HG03095 (cell line): ENCODE data around the gene MYT1.
"Not testable (repeated sequence)": the region's sequence is repeated elsewhere in the genome, so short reads cannot be mapped to it uniquely, and the experiment has no call there.

Source experiments
- ATAC-seq: cut with Tn5 transposase; IDR thresholded peaks from one replicate; pipeline ENCODE4 v1.9.1; 2021; ENCODE audit warnings: moderate library complexity; ENCODE audit not compliant: unreplicated experiment

Gene MYT1

GRCh38 chr20:64166721-64167615 is 2.7 kb downstream of the MYT1 start:
- ATAC-seq = no peak

DNA sequence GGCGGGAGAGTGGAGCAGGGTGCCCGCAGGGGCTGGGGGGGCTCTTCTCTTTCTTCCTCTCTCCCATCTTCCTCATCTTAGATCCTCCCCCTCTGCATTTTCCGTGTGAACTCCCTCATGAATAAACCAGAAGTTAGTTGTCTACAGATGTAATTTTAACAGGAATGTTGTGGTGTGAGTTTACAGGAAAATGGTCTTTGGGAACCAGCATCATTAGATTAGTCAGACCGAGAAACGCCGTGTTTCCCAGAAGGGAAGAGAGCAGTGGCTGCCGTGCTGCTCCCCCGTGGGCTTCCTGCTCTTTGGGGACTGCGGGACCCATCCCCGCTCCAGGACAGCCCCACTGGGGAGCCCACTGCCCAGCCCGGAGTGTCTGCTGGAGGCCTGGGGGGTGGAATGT is 3.4 kb downstream of the MYT1 start:
- ATAC-seq = no peak

DNA sequence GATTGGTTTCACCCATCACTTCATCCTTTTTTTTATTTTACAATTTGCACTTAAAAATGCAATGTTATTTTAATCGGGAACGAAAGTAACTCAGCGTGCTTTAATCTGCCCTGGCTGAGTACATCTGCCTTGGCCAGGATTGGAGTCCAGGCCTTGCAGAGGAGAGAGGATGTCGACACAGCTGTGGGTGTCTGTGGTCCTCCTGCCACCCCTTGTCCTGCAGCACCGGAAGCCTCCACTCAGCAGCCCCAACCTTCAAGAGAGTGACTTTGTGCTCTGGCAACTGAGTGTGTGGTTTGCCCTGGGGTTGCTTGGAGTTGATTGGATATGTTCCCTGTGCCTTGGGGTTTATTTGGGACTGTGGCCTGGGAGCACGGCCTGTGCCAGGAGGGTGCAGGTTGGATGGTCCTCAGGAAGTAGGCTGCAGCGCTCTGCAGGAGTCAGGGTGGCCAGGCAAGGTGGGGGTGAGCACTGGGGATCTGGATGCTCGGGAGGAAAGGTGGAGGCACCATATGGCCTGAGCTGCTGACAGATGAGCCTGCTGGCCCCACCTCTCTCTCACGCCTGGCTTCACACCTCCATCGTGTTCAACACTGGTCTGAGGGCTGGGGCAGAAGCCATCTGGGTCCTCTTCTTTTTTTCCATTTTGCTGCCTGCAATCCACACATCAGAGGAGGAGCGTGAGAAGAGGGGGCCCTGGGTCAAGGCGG is 4.3 kb downstream of the MYT1 start:
- ATAC-seq = no peak

DNA sequence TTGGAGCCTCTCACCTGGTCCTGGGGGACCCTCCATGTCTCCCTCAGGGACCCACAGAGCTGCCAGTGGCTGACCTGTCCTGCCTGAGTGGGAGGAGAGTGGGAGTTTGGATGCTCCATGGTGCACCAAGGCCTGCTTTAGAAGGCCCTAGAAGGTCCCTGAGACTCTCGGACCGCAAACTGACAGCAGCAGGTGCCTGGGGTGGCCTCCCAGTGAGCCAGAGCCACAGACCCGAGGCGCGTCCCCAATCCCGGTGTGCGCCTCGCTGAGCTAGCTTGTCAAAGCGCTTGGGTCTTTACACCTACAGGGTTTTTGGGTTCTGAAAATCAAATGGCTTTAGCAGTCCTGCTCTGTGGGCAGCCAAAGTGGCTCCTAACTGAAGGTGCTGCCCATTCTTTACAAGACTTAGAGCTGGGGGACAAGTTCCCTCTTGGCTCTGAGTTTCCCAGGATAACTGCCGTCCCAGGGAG is 4.9 kb downstream of the MYT1 start:
- no peak for ATAC-seq

DNA sequence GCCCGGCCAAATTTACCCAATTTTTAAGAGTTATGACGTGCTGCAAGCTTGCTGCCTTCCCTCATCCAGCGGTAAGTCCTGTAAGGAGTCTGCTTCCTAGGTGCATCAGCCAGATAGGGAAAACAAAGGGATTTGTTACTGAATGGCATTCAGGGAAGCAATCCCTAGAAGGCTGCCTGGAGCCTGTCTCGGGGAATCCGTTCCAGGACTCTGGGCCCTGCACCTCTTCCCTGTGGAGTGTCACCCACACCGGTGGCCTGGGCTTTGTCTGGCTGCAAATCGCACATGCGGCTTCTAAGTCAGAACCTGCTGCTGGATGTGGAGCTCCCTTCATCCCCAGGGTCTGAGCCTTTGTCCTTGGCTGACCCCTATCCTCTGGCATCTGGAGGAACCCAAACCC is 7.0 kb downstream of the MYT1 start:
- ATAC-seq = no peak

GRCh38 chr20:64173116-64173515 is 8.9 kb downstream of the MYT1 start:
- no peak for ATAC-seq

DNA sequence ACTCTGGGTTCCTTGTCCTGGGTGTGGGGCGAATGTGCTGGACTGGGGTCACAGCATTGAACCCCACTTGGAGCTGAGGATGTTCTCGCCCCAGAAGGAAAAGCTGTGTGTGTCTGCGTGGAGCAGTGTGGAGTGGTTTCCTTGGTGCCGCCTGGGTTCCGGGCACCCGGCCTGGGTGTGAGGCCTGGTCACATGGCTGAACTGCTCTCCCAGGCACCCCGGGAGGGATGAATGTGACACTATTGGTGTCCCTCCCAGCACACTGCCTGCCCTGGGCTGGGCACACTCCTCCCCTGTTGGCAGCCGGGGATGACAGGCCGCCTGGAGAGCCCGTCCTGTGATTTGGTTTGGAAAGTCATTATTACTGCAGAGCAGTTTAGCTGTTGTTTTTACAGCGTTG is 12.3 kb downstream of the MYT1 start:
- ATAC-seq = no peak

GRCh38 chr20:64176971-64177370 is 12.7 kb downstream of the MYT1 start:
- ATAC-seq = no peak

- ATAC-seq = no peak
Observed at GRCh38 chr20:64177384-64177783, 13.1 kb downstream of the MYT1 start.

DNA sequence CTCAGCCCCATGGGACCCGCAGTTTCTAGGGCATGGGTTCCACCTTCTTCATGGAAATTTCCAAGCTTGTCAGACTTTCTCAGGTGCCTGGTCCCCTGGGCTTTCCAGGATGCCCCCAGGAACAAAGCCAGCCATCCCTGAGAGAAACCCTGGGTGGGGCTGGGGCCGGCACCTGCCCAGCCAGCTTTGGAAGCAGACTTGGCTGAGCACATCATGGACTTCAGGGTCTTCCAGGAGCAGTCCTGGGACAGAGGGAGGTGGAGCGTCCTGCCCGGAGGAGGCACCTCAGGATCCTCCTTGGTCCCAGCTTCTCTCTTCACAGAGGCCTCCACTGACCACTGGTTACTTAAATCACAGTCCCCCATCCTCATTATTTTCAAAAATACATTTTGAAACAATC is 13.5 kb downstream of the MYT1 start:
- ATAC-seq = no peak

- ATAC-seq = not testable (repeated sequence)
Observed at GRCh38 chr20:64178925-64179324, 14.7 kb downstream of the MYT1 start.

DNA sequence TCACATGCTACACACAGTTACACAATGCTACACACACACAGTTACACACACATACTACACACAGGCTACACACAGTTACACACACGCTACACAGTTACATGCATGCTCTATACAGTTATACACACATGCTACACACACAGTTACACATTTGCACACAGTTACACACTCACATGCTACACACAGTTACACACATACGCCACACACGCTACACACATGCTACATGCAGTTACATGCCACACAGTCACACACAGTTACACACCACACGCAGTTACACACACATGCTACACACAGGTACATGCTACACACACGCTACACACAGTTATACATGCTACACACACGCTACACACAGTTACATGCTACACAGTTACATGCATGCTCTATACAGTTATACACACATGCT is 15.6 kb downstream of the MYT1 start:
- ATAC-seq = no peak

- no peak for ATAC-seq
Observed at GRCh38 chr20:64180673-64181072, 16.4 kb downstream of the MYT1 start.

DNA sequence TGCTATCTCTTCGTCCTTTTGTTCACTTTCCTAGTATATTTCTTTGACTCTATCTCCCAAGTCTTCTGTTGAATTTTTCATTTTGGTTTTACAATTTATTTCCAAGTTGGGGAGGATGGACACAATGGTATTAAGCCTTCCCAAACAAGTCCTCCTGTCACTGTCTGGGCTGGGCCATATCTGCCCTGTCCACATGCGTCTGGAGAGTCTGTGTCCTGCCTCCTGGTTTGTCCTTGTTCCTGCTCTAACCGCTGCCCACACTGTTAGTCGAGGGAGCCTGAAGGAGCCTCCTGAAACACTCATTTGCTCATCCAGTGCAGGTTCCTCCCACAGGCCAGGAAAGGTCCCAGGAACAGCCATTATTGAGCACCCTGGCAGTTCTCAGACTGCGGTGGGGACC is 17.1 kb downstream of the MYT1 start:
- no peak for ATAC-seq

DNA sequence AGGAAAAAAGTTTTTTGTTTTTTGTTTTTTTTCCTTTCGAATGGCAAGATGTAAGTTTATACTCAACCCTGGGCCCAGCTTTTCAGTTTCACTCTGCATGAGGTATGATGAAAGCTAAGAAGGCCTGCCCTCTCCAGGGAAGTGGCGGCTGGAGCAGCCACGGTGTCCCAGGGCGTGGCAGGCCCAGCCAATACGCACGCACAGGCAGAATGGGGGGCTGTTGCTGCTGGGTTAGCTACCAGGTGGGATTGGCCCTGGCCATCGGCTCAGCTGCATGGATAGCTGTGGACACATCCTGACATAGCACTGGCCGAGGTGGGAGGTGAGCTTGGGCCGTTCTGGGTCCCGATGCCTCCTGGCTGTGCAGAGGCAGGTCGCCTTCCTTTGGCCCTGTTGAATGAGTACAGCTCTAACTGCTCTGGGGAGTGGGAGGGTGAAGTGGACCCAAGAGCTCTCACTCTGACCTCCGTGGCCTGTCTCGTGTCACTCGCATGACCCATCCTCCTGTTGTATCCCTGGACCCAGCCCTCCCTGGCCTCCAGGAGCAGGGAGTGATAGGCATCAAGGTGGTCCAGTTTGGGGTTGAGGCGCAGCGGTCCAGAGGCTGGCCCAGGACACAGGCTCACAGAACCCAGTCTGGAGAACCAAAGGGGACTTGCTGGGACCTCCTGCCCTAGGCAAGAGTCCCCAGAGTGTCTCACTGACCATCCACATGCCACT is 18.1 kb downstream of the MYT1 start:
- ATAC-seq = no peak

DNA sequence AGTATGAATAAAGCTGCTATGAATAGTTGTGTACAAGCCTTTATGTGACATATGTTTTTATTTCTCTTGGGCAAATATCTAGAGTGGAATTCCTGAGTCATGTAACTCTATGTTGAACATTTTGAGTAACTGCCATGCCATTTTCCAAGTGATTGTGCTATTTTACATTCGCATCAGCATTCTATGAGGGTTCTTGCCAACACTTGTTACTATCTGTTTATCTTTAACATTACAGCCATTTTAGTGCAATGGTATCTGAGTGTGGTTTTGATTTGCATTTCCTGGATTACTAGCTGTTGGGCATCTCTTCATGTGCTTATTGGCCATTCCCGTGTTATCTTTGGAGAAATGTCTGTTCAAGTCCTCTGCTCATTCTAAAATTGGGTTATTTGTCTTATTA is 19.1 kb downstream of the MYT1 start:
- ATAC-seq = no peak

GRCh38 chr20:64184795-64185194 is 20.5 kb downstream of the MYT1 start:
- no peak for ATAC-seq

GRCh38 chr20:64185276-64185900 is 21.1 kb downstream of the MYT1 start:
- ATAC-seq = no peak

GRCh38 chr20:64186071-64186598 is 21.9 kb downstream of the MYT1 start:
- ATAC-seq = no peak

DNA sequence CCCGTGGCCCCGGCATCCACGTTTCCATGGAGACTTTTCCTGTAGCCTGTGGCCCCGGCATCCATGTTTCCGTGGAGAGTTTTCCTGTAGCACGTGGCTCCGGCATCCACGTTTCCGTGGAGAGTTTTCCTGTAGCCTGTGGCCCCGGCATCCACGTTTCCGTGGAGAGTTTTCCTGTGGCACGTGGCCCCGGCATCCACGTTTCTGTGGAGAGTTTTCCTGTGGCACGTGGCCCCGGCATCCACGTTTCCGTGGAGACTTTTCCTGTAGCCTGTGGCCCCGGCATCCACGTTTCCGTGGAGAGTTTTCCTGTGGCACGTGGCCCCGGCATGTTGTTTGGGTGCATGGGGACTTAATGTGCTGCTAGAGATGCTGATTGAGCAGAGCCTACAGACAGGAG is 23.0 kb downstream of the MYT1 start:
- ATAC-seq = not testable (repeated sequence)

DNA sequence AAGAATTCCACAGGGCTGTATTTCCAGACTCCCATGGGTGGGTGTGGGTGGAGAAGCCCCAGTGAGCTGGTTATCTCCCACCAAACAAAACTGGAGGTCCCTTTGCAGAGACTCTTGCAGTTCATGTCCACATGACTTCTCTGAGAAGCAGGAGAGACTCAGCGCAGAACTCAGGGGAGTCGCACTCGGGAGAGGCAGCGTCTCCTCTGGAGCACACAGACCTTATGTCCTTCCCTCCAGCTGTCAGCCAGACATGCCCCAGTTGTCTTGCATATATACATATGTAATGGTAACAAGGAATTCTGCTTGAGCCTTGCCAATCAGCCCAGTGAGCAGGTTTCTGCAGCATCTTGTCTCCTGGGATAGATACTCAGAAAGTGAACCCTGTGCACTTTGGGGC is 23.8 kb downstream of the MYT1 start:
- ATAC-seq = no peak
